Mucosa of stomach (tissue), 1 donor: ENCODE results near the gene P2RY14.

ENCODE experiments used
- H3K27me3 ChIP-seq: one replicate; pipeline ENCODE4 v1.7.0; 2013; ENCODE audit warnings: mild to moderate bottlenecking, low read length; ENCODE audit not compliant: control insufficient read depth, insufficient read depth
- H3K36me3 ChIP-seq: one replicate; pipeline ENCODE4 v1.7.0; 2013; ENCODE audit warnings: low read length; ENCODE audit not compliant: control insufficient read depth, insufficient read depth
- H3K4me1 ChIP-seq: one replicate; pipeline ENCODE4 v1.7.0; 2013; ENCODE audit warnings: mild to moderate bottlenecking, low read length; ENCODE audit not compliant: control insufficient read depth, insufficient read depth
- H3K4me3 ChIP-seq: one replicate; pipeline ENCODE4 v1.7.0; 2013; ENCODE audit warnings: low read length
- H3K9ac ChIP-seq: one replicate; pipeline ENCODE4 v1.7.0; 2013; ENCODE audit warnings: mild to moderate bottlenecking, low read length, moderate library complexity
- H3K9me3 ChIP-seq: one replicate; pipeline ENCODE4 v1.7.0; 2013; ENCODE audit warnings: mild to moderate bottlenecking, low read length, moderate library complexity; ENCODE audit not compliant: control insufficient read depth
- donor health status: Pancreatic carcinoma.

Gene P2RY14

GRCh38 chr3:151165226-151165625, 113.1 kb downstream of the P2RY14 start:
- no peak overlapping the region for H3K4me3 ChIP-seq
- H3K4me1 ChIP-seq: peaks cover 4% of the 10 kb centered on the region
- no peak overlapping the region for H3K9ac ChIP-seq
- H3K9me3 ChIP-seq: no peaks in the 10 kb centered on the region
- H3K36me3 ChIP-seq: no peaks in the 10 kb centered on the region
- H3K27me3 ChIP-seq: no peaks in the 10 kb centered on the region
